Measurements from ENCODE around the gene CDHR3.
"Not testable (repeated sequence)": the region's sequence is repeated elsewhere in the genome, so short reads cannot be mapped to it uniquely, and the experiment has no call there.

Gene CDHR3

DNA sequence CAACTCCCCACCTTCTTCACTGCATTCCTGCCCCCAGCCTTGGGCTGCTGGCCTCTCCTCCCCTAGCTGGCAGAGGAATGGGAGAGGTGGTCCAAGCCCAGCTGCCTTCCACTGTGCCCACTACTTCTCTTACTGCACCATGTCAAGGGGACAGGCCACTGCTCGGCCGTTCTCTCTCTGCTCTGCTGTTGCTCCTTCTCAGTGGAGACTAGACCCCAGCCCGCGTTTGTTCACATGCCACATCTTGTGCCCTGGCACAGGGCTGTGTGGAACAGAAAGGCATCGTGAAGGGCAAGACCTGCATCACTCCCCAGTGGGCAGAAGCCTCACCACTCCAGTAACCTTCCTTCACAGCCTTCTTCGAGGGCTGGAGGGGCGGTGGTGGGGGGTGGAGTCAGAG, 711 bp upstream of the CDHR3 start:
- no peak for DNase-seq

DNA sequence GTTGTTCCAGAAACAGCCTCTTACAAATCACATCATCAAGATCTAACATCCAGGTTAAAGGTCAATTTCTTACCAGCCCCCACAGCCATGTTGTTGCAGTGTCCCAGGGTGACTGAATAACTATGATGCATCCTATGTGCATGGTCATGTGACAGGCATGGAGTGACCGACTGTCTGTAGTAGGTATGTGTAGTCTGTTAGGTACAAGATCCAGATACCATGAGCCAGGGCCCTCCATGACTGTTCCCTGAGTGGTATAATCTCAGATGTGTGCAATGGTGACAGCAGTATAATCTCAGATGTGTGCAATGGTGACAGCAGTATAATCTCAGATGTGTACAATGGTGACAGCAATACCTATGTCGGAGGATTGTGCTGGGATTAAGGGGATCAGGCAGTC, 8.8 kb downstream of the CDHR3 start:
- no peak for DNase-seq

DNA sequence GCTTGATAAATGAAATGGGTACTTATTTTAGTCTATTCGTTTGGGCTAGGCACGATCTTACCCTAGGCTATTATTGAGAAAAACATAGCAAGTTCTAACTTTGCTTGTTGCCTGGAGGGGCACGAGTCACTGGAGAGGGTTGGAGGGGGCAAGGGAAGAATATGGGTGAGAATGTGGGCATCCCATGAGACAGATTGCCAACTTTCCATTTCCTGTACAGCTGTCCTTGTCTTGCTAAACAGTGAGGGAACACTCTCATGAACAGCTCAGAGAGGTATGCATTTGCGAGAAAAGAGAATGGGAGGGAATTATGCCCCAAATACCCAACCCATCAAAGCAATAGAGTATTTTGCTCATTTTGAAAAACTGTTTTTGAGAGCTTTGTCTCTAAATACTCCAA, 9.2 kb downstream of the CDHR3 start:
- DNase-seq = no peak

DNA sequence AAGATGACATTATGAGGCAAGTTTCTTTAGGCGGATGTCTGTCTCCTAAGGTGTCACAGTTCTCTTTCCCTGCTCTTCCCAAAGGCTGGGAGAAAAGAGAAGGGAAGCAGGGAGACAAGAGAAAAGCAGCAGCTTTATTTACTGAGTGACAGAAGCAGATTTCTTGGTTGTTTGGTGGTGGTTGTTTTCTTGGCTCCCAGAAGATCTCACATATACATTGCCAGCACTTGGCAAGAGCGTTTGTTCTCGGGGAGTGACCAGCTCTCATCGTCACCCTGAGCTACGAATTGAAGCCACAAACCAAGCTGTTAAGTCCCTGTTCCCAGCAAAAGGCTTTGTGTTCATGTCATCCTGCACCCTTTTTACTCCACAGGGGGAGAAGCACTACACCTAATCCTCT, 11.4 kb downstream of the CDHR3 start:
- DNase-seq = no peak

DNA sequence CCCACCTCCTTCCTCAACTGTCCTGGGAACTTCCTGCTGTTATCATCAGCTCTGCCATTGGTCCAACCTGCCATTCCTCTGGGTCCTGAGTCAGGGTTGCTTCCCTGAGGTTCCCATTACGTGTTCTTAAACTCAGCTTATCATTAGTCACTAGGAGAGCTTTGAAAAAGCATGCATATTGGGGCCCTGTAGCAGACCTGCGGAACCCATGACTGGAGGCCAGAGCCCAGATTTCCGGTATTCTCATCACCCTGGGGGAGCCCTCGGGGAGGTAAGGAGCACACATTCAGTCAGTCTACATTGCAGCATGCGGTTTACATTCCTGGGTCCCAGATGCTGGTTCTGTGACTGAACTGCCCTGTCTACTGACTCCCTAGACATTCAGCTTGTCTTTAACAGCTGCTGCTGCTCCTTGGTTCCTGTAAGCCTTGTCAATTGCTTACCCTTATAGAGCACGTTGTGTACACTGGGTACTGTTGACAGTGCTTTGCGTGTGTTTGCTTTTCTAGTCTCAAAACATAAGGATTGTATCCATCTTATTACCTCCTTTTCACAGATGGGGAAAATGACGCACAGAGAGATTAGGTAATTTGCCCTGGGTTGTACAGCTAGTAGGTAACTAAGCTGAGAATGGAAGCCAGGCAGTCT, 12.8 kb downstream of the CDHR3 start:
- DNase-seq = no peak

DNA sequence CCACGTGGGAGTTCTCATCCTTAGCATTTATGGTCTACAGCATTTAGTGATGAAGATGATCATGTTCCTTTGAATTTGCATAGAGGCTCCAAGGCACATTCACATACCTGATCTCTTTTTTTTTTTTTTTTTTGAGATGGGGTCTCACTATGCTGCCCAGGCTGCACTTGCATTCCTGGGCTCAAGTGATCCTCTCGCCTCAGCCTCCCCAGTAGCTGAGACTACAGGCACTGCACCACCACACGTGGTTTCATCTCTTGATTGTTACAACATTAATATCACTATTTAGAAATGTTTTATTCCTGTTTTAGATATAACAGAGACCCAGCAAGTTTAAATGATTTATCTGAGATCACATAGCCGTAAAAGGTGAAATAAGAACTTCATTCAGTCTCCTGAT, 13.8 kb downstream of the CDHR3 start:
- no peak for DNase-seq

DNA sequence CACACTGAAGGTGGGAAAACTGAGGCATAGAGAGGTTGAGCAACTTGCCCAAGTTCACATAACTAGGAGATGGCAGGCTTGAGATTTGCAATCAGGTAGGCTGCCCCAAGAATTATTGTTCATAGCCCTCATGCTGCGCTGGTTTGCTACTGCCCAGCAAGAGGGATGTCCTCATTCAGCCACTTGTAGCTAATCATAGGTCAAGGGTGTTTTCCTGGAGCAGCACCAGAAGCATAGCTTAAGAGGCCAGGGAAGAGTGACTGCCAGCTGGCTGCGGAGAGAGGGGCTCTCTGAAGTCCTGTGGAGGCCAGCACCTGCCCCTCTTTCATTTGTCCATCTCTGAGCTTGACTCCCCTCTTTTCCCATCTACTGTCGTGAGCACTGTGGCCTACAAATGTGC, 15.0 kb downstream of the CDHR3 start:
- no peak for DNase-seq

DNA sequence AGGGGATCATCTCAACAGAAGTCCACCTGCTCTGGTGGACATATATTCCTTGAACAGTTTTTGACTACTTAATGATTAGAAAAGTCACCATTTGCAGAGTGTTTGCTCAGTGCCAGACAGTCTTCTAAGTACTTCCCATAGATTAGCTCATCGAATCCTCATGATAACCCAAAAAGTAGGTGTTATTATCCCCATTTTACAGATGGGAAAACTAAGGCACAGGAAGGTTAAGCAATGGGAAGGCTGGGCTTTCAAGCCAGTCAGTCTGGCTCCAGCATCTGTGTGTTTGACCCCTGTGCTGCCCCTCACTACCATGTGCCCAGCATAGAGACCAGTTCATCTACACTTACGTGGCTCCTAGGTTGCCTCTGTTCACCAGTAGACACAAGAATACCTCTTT, 15.9 kb downstream of the CDHR3 start:
- DNase-seq = no peak

DNA sequence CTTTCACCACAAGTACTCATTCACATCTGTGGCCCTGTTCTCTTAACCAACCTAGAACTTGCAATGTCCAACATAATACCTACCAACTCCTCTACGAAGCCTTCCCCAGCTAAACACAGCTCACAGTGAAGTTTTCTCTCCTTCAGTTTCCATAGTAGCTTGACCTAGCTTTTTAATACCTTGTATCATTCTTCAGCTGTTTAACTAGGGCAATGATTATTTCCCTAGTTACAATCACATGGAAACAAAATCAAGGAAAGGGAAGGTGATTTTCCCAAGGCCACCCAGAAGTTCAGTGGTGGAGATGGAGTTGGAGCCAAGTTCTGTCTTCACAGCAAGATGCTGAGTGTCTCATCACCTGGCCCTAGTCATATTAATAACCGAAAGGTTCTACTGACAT, 16.3 kb downstream of the CDHR3 start:
- DNase-seq = no peak

DNA sequence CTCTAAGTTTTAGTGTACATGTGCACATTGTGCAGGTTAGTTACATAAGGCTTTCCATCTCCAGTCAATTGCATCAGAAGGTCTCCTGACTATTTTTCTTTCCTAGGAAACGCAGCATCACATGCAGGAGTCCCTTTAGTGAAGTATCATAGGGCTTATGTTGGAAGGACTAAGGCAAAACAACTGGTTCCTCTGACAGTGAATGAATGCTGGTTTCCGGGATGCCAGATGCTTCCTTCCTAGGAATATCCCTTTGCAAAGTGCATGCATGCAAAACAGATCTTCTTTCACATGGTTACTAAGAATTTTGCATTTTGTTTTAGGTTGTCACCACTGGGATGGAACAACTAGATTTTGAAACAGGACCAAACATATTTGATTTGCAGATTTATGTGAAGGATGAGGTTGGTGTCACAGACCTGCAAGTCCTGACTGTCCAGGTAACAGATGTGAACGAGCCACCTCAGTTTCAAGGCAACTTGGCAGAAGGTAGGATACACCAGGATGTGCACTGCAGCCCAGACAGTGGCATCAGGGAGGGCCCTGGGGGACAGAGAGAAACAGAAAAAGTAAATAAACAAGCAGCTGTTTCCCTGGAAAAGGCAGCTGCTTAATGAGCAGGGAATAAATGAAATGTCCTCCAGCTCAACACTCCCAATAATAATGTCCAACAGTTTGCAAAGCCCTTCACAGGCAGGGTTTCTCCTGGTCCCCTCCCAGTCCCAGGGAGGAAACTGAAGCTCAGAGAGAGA, 17.8 kb downstream of the CDHR3 start:
- DNase-seq = no peak

DNA sequence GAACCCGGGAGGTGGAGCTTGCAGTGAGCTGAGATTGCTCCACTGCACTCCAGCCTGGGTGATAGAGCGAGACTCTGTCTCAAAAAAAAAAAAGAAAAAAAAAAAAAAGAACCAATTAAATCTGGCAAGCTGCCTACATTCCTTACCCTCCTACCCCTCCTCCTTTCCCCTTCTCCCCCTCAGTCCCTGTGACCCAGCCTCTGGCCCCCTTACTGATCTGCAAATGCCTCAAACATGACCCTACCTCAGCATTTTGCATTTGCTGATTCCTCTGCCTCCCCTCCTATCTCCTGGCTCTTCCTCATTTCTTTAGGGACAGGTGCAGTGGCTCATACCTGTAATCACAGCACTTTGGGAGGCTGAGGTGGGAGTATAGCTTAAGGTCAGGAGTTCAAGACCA, 19.3 kb downstream of the CDHR3 start:
- DNase-seq = no peak

DNA sequence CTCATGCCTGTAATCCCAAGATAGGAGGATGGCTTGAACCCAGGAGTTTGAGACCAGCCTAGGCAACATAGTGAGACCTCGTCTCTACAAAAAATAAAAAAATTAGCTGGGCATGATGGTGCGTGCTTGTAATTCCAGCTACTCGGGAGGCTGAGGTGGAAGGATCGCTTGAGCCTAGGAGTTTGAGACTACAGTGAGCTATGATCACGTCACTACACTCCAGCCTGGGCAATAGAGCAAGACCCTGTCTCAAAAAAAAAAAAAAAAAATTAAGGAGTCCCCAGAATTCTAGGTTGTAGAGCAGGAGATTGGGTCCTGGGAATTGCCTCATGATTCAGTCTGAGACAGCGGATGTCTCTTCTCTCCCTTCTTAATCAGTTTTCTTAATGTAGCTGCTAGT, 21.7 kb downstream of the CDHR3 start:
- not testable (repeated sequence) for DNase-seq

DNA sequence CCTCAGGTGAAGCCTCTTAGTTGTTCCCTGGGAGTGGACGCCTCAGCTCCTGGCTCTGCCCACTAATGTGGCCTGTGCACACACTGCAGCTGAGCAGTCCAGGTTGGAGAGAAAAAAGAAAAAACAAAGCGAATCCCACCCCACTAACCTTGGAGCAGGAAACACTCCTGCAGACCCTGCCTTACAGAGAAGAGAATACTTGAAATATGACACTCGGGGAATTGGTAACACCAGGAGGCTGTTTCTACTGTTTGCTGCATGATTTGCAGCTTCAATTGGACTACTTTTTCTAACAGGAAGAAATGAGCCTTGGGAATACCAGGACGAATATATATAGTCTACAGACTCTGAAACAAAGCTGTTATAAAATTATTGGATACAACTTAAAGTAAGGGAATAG, 22.2 kb downstream of the CDHR3 start:
- DNase-seq = no peak

DNA sequence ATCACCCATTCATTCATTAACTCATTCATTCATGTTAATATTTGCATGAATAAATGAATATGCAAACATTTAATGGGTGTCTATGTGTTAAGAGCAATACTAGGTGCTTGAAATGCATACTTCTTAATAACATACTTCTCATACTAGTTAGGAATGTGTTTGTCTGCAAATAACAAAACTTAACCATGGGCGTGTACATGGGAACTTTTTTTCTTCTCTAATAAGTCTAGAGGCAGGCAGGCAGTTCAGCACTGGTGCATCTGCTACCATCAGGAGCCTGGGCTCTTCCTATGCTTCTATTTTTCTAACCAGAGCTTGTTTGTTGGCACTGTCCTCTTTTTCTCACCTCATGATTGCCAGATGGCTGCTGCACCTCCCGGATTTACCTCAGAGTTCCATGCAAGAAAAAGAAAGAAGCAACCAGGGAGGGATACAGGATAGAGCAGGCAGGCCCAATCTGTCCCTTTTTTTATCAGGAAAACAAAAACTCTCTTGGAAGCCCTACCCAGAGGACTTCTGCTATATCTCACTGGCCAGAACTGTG, 22.7 kb downstream of the CDHR3 start:
- no peak for DNase-seq

DNA sequence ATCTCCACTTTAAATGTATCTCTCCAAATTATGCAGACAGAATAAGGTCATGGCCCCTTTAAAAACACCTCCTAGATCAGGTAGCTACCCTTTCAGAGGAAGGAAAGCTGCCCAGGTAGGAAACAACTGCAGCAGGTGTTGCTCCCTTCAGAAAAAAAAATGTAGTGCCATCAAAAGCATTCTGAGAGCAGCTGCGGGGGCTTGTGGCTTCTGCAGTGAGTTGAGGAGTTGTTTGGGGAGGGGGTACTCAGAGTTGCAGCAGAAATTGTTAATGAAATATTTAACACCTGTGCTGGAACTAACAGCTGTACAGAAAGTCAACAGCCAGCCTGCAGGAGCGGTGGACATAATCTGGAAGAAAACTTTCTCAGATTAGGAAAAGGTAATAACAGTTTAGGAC, 24.0 kb downstream of the CDHR3 start:
- no peak for DNase-seq

DNA sequence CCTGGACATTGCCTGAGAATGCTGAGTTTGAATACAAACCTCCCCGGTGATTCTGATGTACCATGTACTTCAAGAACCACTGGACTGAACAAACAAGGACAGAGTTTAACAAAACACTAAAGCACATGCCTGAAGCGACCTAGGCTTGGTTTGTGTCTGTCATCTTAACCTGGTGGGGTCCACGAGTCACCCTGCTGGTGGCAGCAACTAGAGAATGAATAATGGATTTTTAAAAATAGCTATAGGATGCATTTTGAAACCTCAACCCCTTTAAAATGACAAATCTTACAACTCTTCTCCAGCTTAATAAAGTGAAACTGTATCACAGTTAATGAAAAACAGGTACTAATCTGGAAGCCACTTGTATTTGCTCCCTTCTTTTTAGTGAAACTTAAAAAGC, 25.2 kb downstream of the CDHR3 start:
- DNase-seq = no peak

DNA sequence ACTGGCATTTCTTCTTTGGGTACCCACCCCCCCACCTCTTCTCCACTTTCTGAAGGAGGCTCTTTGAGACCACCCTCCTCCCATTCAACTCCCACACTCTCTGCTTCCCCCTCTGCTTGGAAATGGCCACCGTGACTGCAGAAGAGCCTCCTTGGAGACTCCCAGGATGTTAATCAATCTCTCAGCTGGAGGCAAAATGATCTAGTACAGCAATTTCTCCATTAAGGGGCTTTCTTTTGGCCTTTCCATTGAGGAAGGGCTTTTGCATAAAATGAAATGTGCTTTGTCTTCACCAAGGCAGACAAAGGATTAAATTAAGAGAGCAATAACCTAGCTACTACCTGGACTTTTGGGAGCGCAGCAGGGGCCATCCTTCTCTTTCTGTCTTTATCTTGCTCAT, 26.1 kb downstream of the CDHR3 start:
- no peak for DNase-seq

DNA sequence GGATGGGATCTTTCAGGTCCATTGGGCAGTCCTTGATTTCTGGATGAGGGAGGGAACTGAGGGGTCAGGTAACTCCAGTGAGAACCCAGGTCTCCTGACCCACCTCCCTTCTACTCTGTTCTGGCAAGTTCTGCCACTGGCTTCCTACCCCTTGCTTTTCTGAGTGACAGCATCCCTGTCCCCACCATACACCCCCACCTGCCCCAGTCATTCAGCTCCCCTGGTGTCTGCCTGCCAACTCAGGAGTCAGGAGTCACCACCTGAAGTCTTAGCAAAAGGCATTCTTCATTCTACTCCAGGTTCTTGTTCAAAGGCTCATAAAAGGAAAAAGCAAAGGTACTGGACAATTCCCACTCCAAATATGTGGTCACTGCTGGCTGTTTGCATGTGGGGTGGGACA, 26.6 kb downstream of the CDHR3 start:
- DNase-seq = no peak

DNA sequence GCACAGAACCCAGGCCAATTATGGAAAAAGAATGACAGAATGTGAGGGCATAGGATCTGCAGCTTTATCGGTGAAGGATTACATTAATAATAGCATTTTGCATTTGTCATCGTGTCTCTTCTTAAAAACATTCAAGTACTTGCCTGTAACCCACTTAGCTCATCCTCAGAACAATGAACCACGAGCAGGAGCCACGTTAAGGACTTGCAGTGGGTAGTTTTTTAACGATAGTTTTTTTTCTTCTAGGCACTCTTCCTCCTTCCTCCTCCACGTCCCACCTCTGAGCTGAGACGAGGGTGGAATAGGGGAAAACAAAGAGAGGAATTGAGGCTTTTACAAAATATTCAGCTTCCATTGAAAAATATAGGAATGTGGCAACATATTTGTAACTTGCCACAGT, 27.1 kb downstream of the CDHR3 start:
- DNase-seq = no peak

DNA sequence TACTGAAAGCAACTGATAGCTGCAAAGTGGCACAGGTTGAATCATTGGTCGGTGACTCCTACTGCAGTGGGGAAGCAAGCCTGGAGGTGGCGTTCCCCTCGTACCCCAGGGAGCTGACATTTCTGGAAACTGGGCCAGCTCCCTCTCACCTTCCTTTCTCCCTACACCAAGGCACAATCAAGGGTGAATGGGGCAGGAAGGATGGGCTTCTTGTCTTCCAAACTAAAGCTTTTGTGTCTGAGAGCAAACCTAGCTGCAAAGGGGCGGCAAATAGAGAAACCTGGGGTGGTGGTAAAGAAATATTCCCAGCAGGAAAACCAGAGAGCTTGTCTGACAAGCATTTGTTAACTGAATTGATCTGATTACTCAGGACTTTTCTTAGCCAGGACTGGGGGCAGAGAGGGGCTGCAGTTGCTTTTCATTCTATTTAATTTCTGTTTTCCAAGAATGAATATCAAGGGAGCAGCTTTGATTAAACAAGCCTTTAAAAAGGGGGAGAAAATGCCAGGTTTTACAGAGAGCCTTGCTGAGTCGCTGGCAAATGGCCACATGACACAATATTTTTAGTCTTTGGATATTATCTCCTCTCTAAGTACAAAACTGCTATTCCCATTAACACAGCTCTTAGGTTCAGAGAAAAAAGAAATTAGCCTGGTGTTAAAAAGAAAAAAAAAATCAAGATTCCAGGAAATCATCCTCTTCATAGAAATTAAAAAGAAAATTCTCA, 27.8 kb downstream of the CDHR3 start:
- no peak for DNase-seq

DNA sequence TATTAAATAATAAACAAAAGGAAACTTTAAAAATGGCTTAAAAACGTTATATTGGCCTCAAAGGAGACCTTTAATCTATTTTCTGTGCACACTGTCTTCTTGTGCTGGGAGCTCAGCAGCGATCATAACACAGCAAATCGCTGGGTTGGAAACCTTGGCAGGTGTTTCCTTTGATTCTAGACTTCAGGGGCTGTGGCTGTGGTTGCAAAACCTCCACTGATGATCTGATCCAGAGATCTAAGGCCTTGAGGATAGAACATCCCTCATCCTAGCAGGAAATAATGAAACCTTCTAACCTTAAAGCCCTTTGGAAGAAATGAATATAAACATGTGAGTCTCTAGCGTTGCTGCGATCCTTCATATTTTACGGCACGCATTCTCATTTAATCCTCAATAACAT, 29.8 kb downstream of the CDHR3 start:
- DNase-seq = no peak

DNA sequence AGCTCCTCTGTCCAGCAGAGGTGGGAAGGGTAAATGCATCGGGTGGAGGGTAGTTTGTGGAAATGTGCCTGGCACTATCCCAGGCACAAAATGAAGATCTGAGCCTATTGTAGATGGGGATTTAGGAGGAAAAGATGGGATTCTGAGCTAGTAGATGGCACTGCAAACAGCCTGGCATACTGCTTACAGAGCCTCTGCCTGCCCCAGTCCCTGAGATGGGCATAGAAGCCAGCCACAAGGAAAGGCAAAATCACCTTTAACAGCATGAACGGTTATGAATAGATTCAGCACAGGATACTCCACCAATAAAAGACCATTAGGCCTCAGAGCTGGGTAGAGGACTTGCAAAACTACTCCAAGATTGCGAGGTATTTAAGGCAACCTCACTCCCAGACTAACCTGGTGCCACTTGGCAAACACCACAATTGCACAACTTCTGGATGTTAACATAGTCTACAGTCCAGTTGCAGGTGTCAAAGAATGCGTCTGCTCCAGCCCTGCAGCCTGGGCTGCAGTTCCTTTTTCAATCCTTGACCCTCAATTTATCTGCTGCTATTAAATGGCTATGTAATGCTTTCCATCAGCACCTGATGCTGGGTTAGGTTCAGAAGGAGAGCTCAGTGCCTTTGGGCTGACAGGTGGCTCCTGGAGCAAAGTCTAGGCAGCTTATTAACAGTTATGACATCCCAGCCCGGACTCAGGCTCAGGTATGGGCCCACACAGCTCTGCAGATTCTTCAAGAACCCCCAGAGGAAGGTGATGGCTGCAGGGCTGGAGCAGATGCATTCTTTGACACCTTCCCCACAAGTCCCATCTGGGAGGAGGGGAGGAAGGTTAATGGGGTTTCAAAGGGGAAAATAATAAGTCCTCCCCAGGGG, 34.0 kb downstream of the CDHR3 start:
- no peak for DNase-seq

DNA sequence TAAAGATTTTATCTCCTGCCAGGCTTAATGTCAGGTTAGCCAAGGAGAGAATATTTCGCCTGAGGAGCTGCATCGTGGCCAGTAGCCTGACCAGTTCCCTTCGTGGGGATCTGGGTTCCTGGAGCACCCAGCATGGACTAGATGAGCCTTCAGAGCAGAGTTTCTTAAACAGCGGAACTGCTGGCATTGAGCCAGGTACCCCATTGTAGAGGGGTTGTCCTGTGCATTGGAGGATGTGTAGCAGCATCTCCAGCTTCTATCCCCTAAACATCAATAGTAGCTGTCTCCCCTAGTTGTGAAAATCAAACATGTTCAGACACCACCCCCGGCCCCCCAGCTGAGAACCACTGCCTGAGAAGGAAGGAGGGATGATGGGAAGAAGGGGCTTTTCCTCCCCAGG, 36.2 kb downstream of the CDHR3 start:
- DNase-seq = no peak
